Stimulated activated CD8-positive, alpha-beta memory T cell treated with anti-CD3 and anti-CD28 coated beads, Interleukin-2, amount 100 ng/mL, for 48 hours (primary cell): ENCODE data around the gene ASXL1.
A peak's percentile ranks its signal among the peaks of the same experiment; 100 is the strongest.
"Not testable (repeated sequence)": the region's sequence is repeated elsewhere in the genome, so short reads cannot be mapped to it uniquely, and the experiment has no call there.

ENCODE experiments used
- DNase-seq, 2 donors: peaks; one replicate each; pipeline ENCODE4 v3.0.0-alpha.2; 2020; ENCODE audit warnings: low read depth in 2 of 2

The ASXL1 gene

DNA sequence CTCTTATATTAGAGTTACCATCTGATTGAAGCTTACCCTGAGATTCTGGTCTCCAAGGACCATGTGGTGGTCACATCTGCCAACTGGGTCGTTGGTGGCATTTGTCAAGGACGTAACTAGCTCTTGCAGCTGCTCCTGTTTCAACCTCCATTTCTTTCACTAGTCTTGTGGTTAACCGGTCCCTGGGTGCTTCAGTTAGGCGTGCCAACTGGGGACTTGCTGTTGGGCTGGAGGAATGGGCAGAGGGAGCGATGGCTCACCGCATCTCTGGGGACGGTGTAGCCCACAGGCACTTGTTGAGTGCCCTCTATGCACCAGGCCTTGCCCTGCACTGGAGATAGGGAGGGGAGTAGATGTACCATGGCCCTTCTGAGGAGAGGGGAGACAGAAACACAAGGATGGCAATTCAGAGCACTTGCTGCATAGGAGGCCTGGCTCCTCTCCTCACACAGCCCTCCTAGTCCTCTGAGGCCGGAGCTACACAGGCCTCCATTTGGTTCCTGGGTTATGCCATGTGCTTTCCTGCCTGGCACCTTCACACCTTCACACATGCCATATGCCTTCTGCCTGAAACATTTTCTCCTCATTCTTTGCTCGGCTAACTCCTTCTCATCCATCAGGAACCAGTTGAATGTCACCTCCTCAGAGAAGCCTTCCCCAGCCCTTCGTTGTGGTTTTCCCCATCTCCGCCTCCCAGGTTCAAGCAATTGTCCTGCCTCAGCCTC lies 20.0 kb upstream of the ASXL1 start:
- no peak for DNase-seq

DNA sequence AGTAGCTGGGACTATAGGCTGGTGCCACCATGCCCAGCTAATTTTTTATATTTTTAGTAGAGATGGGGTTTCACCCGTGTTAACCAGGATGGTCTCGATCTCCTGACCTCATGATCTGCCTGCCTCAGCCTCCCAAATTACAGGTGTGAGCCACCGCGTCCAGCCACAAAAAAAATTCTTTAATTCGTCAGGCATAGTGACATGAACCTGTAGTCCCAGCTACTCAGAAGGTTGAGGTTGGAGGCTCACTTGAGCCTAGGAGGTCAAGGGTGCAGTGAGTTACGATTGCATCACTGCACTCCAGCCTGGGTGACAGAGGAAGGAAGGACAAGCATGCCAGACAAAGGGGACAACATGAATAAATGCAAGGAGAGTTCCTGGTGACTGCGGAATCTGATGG lies 19.5 kb upstream of the ASXL1 start:
- DNase-seq: no peak

DNA sequence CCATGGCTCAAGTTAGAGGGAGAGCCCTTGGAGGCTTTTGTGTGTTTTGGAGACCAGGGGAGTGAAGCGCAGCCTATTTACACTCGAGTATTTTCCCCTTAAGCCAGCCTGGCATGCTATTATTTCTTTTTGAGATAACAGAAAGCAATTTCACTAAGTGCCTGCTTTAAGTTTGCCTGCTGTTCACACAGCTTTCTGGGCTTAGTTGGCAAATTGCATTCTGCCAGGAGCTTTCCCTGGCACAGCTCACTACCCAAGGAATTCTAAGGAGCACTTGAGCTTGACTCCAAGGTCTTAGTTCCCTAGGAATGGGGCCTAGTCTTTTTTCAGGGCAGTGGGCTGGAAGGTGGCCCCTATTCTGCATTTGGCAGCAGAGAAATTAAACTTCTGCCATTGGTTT lies 19.0 kb upstream of the ASXL1 start:
- no peak for DNase-seq

DNA sequence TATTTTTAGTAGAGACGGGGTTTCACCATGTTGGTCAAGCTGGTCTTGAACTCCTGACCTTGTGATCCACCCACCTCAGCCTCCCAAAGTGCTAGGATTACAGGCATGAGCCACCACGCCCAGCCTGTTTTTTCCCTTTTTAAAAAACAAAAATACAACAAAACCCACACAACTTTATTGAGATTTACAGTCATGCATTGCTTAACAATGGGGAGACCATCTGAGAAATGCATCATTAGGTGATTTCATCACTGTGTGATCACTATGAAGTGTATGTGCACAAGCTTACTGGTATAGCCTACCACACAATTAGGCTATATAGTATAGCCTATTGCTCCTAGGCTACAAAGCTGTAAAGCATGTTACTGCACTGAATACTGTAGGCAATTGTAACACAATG lies 17.1 kb upstream of the ASXL1 start:
- DNase-seq: not testable (repeated sequence)

DNA sequence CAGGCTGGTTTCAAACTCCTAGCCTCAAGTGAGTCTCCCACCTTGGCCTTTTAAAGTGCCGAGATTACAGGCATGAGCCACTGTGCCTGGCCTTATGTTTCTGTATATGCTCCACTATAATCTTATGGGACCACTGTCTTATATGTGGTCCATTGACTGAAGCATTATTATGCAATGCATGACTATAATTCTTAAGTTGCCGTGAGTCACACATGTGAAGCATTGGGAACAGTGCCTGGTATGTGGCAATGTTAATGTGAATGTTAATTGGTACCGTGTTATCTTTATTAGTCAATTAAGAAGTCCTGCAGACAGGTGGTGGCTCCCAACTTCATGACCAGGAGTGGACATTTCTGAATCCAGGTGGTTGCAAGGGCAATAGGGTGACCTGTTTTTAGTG lies 14.7 kb upstream of the ASXL1 start:
- no peak for DNase-seq

DNA sequence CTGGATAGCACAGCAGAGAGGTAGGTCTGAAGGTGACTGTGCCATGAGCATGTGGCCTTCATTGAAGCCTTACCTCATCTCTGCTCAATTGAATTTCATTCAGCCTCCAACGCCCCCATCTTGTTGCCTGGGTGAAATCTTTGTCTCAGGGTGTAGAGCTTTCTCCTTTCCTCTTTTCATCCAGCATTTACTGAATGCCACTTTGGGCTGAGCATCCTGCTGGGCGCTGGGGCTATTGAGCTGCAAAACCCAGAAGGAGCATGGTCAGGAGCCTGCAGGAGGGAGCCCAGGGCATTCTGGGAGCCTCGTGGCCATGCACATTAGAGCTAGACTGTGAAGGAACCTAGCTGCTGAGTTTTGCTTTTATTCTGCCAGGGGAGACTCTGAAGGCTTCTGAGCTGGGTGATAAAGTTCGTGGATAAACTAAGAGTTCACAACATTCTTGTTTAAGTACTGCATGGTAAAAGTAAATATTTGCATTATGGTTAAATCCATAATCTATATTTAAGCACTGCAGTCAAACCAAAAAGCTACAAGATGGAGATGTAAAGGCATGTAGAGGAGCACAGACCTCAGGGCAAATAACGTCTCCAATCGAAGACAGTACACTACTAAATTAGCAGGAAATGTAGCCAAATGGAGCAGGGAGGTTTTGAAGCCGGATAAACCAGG lies 13.2 kb upstream of the ASXL1 start:
- DNase-seq: no peak

DNA sequence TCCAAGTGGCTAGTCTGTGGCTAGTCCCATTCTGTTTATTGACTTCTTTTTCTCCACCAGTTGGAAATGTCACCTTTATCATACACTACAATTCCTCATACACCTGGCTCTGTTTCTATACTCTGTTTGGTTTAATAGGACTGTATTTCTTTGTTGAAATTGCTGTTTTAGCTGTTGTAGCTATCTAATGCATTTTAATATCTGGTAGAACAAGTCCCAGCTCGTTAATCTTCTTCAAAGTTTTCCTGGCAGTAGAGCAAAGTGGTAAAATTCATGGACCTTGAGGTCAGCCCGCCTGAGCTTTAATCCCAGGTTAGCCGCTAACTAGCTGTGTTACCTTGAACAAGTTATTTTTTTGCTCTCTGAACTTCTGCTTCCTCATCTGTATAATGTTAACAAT lies 9.9 kb upstream of the ASXL1 start:
- DNase-seq: no peak

DNA sequence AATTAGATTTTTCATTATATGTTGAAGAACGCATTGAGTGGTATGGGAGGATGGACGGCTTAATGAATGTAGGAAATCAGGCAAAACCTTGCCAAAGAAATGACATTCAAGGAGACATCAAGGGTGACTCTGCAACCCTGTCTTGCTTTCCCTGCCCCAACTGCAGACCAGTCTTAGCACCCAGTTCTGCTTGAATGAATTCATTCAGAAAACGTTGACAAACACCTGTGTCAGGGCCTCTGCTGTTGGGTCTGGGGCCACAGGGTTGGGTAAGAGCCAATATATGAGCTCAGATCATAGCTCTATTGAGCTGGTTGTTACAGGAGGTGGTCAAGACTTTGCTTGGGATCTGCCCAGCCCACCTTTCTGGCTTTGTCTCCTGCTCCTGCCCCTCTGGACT lies 7.7 kb upstream of the ASXL1 start:
- no peak for DNase-seq

DNA sequence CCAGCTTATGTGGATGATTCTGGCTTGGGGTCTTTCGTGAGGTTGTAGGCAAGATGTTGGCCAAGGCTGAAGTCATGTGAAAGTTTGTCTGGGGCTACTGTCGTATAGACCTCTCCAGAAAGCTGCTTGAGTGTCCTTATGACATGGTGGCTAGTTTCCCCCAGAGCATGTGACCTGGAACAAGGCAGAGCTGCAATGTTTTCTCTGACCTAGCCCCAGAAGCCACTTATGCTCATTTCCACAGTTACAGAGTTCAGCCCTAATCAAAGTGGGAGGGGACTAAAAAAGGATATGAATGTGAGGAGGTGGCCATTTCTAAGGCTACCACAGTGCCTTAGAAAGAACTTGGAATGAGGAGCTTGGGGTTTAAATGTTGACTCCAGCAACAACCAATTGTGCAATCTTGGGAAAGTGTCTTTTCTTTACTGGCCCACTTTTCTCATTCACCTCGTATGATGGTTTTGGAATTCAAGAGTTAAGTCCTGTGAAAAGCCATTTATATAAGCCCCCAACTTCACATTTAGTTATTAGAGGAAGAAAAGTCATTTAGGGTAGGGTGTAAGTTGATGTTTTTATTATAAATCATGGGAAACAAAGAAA lies 5.9 kb upstream of the ASXL1 start:
- no peak for DNase-seq

DNA sequence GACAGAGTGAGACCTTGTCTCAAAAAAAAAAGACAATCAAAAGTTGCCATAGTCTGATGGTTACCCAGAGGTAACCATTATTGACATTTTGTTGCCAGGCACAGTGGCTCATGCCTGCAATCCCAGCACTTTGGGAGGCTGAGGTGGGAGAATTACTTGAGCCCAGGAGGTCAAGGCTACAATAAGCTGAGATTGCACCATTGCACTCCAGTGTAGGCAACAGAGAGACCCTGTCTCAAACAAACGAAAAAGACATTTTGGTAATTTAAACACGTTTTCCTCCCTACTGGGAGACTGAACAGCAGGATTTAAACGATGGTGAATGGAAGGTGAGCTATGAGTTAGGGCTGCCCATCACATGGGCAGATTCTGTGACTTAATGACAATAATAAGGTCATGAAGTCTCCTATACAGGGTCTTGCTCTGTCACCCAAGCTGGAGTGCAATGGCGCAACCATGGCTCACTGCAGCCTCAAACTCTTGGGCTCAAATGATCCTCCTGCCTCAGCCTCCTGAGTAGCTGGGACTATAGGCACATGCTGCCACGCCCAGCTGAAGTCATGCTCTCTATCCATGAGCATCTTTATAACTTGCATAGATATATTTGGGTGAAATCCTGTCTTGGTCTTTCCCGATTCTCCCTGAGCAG lies 4.2 kb upstream of the ASXL1 start:
- no peak for DNase-seq

DNA sequence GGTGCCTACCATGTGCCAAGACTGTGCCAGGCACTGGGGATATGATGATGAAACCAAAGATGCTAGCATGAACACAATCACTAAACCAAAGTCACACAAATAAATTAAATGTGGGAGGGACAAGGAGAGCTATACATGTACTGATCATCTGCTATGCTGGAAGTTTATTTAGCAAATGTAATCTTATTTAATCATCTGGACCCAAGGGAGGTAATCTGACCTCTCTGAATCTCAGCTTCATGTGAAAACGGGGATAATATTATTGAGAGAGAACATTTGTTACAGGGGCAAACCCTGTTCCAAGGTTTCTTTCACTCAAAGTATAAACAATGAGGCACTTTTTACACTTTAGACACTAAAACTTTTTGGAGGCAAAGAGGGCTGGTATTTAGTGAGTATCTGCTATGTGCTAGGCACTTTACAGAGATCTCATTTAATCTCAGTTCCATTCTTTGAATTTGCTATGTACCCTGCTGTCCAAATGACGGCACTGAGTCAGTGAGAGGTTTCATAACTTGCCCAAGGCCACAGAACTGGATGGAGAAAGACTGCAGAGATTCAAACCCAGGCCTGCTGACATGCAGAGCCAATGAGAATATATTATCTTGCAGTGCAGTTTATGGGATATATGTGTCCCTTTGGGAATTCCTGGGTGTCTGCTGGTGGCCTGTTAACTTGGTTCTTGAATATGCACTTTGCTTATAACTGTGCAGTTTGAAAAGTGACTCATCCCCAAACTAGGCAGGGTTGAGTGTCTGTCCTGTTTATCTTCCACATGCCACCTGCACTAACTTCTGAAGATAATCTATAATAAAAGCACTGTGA lies 3.3 kb upstream of the ASXL1 start:
- DNase-seq: no peak

DNA sequence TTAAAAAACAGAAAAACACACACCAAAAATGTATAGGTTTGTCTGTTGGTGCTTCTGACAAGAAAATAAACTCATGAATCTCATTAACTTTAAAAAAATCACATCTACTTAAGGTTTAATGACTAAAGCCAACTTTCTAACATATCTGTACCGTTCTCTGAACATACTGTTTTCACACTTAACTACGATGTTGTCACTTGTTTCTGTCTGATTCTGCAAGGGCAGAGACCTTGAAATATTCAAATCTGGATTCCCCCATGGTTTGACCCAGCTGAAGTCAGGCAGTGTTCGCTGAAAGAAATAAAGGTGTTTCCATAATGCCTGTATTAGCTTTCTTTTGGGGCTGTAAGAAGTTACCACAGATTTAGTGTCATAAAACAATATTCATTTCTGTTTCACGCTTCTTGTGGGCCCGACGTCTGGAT lies 2.7 kb upstream of the ASXL1 start:
- DNase-seq: no peak

DNA sequence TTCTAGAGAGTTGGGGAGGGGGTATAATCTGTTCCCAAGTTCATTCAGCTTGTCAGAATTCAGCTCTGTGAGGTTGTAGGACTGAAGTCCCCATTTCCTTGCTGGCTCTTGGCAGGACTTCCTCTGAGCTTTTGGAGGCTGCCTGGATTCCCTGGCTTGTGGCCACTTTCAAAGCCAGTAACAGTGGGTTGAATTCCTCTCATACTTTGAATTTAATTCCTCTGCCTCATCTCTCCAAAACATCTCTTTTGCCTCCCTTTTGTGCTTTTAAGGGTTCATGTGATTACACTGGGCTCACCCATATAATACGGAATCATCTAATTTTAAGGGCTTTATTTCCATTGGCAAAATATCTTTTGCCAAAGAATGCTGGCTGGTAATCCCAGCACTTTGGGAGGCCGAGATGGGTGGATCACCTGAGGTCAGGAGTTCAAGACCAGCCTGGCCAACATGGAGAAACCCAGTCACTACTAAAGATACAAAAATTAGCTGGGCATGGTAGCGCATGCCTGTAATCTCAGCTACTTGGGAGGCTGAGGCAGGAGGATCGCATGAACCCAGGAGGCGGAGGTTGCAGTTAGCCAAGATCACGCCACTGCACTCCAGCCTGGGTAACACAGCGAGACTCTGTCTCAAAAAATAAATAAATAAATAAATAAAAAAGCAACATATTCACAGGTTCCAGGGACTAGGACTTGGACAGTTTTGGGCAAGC lies 2.1 kb upstream of the ASXL1 start:
- not testable (repeated sequence) for DNase-seq

DNA sequence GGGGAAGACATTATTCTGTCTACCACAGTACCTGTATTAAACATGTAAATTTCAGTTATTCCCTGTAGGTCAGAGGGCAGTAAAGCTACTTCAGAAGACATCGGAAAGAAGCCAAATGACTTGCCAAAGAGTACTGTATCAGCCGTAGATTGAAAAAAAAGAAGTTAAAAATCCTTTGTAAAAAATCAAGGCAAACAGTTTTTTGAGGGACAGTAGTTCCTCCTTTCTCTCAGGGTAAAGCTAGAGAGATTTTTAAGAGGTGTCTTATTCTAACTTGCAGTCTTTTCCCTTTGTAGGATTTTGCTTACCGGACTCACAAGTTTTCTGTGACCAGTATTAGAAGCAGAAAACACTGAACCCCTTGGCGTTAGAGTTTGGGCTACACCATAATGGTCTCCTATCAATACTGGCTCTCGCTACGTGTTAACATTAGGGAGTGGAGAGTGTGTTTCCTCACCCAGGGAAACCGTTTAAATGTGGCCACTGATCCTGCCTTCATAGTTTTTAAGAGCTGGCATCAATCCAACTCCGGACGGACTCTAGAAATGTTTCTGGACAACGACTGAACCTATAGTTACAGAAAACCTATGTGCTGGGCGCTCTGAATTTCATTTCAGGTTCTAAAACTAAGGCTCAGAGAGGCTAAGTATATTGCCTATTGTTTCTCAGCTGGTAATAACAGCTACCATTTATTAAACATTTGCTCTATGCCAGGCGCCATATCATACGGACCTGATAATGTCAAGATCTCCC lies 1.3 kb upstream of the ASXL1 start:
- no peak for DNase-seq

DNA sequence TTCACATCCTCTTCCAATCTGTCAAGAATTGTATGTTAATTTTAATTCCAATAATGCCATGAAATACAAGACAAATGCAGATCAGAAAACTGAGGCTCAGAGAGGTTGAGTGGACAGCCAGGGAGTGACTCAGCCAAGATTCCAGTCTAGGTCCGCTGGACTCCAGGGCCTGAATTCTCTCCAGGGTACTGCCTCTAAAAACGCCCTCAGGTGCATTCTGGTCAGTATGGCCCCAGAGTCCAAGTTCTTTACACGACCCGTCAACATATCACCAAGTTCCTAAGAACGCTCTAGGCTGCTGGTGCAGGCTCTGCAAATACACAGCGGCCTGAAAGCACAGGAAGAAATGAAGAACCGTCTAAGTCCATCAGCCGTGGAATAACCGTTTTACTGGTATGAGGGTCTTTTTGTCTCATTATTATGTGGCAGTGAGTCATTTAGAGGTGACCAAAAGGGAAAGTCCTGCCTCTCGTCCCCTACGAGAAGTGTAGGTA lies 709 bp upstream of the ASXL1 start:
- DNase-seq: no peak

DNA sequence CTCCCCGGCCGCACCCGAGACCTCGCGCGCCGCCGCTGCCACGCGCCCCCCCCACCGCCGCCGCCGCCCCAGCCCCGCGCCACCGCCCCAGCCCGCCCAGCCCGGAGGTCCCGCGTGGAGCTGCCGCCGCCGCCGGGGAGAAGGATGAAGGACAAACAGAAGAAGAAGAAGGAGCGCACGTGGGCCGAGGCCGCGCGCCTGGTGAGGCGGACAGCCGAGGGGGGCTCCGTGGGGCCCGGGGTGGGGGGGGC lies 426 bp downstream of the ASXL1 start:
- DNase-seq: no peak

DNA sequence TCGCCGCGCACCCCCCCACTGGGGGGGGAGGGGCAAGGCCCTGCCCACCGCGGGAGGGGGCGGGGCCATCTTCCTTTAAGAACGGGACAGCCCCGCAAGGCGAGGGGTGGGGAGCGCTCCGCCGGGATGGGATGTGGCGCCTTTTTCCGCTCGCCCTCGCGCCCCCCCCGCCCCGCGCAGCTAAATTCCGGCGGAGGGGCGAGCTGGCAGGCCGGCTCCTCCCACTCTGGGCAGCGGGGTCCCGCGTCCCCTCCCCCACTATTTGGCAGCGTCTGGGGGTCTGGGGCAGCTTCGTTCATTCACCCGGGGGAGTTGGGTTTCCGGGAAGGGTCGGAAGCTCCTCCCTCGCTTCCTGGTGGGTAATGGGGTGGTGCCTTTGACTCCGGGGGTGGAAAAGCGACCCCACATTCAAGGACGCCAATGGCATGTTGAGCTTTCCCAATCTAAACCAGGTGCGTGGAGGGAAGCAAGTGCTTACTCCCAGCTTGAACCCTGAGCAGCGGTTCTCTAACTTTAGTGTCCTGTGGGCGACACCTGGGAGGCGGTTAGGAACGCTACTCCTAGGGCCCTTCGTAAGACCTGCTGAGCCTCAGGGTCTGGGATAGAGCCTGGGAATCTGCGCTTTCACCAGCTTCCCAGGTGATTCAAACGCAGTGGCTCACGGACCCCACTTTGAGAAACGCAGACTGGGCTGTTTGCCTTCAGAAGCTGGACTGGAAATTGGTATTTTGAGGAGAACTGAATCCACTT lies 927 bp downstream of the ASXL1 start:
- DNase-seq: peak; percentile 70 to 72

DNA sequence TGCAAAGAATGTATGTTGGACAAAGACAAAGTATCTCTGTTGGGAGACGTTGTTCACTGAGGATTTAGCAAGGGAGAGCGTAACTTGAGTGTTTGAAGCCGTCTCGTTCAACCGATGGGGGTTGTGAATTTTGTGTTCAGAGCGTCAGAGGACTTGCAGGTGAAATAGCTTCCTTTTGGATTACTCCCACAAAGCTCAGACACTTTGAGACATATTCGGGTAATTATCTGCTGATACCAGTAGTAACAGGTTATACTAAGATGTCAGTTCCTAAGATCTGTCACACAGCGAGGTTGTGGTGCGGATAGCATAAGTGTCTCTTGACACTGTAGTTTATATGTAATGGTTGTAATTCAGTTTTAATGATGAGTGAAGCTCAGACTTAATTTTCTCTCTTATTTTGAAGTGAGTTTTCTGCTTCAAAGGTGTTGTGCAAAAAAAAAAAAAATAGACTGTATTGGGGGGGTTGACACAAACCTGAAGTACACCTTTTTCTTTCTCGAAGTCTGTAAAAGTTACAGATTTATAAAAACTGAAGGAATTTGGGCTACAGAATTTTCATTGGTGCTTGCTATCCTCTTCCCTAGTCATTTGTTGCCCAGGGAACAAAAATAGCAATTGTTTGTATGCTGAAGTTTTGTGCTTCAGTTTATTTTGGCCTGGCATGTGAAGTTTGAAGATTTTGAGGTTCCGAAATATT lies 1.7 kb downstream of the ASXL1 start:
- no peak for DNase-seq

DNA sequence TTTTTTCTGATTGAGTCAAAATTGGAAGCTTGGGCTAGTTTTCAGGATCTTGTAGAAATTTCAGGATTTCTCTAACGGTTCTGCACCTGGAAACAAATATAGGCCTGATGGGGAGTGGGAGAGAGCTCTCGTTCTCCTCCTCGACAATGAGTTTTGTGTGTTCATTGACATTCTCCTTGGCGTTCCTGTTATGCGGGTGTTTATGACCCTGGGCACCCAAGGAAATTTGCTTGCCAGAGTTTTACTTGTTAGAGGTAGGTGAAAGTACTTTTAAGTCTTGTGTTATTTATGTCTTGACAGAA lies 2.2 kb downstream of the ASXL1 start:
- no peak for DNase-seq
